Measurements from ENCODE around the gene KHDRBS1. TPM values are rescaled to one million over a fixed set of nuclear protein-coding genes. Genes with fewer than 3 reads are reported as not detected.
A peak's percentile ranks its signal among the peaks of the same experiment; 100 is the strongest.

KHDRBS1 gene
- total RNA-seq, 1 experiment from 2014 or later, result 267 TPM

DNA sequence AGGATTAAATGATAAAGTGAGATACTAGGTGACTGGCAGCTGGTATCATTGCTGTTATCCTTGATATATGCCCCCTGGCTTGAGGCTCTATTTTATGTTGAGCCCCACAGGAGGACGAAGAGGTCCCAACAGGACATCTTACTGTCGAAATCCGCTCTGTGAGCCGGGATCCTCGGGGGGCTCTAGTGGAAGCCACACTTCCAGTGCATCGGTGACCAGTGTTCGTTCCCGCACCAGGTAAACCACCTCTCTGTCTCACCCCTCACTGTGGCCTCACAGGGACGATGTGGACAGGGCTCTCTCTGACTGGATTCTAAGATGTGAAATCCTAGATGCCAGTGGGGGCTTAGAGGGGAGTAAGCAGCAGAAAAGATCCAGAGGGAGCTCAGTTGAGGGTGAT is 61.2 kb downstream of the KHDRBS1 start:
- Mint-ChIP-seq H3K27ac (no peak overlapping the region), H3K27me3 (ENCODE audit: low read depth) (peaks cover 8% of the 10 kb centered on the region), H3K36me3 (ENCODE audit: insufficient read depth in 1 of 3, low read depth in 3 of 3) (peaks cover 21 to 50% (median 43%) of the 10 kb centered on the region in 3 experiments), H3K4me1 (peaks cover 13 to 14% of the 10 kb centered on the region in 2 experiments), H3K4me3 (peak overlapping the region in 1 of 2 experiments; percentile 6; a peak in 2 of 5 replicates), H3K9me3 (no peaks in the 10 kb centered on the region)
- Histone ChIP-seq H3K4me2 (ENCODE audit: insufficient read depth, insufficient read length, low read length) (no peak overlapping the region), H4K8ac (replicated peaks; ENCODE audit: insufficient read length, low read depth, low read length) (no peak overlapping the region), H4K91ac (ENCODE audit: insufficient read length, low read depth, low read length) (no peak overlapping the region), H2AFZ (ENCODE audit: low read length) (no peak overlapping the region), H2BK120ac (ENCODE audit: low read depth, low read length, poor library complexity, severe bottlenecking) (no peak overlapping the region), H3K18ac (ENCODE audit: insufficient read length, low read depth, low read length) (no peak overlapping the region), H2BK20ac (ENCODE audit: low read depth, low read length, poor library complexity, severe bottlenecking) (no peak overlapping the region), H3K27ac (ENCODE audit: insufficient read length, low read depth, low read length) (no peak overlapping the region), H4K20me1 (ENCODE audit: control insufficient read depth, insufficient read depth, insufficient read length) (no peaks in the 10 kb centered on the region), H3K14ac (ENCODE audit: insufficient read depth, low read length) (no peak overlapping the region), H3K23me2 (ENCODE audit: insufficient read length, low read depth, low read length, poor library complexity, severe bottlenecking) (peaks cover 9% of the 10 kb centered on the region), H2AK5ac (ENCODE audit: insufficient read length, low read length) (no peak overlapping the region), H3K79me2 (ENCODE audit: insufficient read depth, low read length) (no peaks in the 10 kb centered on the region; the same call in 1 of the 2 replicates), H4K5ac (ENCODE audit: insufficient read length, low read depth, low read length) (no peak overlapping the region), H2BK5ac (ENCODE audit: insufficient read length, low read length) (no peak overlapping the region), H3K79me1 (ENCODE audit: insufficient read depth, low read depth, low read length, poor library complexity, severe bottlenecking) (no peaks in the 10 kb centered on the region), H3K9me3 (ENCODE audit: control insufficient read depth, low read depth, low read length) (no peaks in the 10 kb centered on the region), H3K4ac (ENCODE audit: low read depth, low read length) (no peak overlapping the region), H3K4me1 (ENCODE audit: insufficient read depth, low read length) (no peaks in the 10 kb centered on the region; the same call in 1 of the 2 replicates), H3K9ac (ENCODE audit: extremely low read depth, insufficient read length, low read length) (no peak overlapping the region), H2BK12ac (ENCODE audit: insufficient read length, low read depth, low read length) (no peak overlapping the region), H3T11ph (ENCODE audit: low read length) (no peak overlapping the region), H3K23ac (ENCODE audit: insufficient read length, low read depth, low read length) (no peak overlapping the region), H3K56ac (ENCODE audit: insufficient read length, low read depth, low read length) (no peak overlapping the region), H3K27me3 (ENCODE audit: insufficient read depth, low read length) (no peaks in the 10 kb centered on the region), H2BK15ac (ENCODE audit: low read depth, low read length) (no peak overlapping the region)
- TF ChIP-seq CTCF (conservative IDR thresholded peaks at IDR 0.05), result no peak
- WGBS (ENCODE audit: extremely low coverage, insufficient read length, low lambda C conversion rate), result no CpG with 5 or more reads among the region's 9 CpGs
- DNase-seq, result no peak

Data from H9 (cell line).